Measurements from ENCODE around the gene FAM9C. TPM values are rescaled to one million over a fixed set of nuclear protein-coding genes. Genes with fewer than 3 reads are reported as not detected.

FAM9C gene
- total RNA-seq, 1 donor from 2014 or later, result 0.38 TPM

- DNase-seq (ENCODE audit: missing footprints), result no peak
- ATAC-seq, result no peak
- intact Hi-C loops (cut with DNase I), result no loop called here
Observed at GRCh38 chrX:13014111-13015096, 30.0 kb downstream of the FAM9C start.

GRCh38 chrX:13013363-13014110 lies 30.9 kb downstream of the FAM9C start:
- intact Hi-C loops (cut with DNase I), result no loop called here
- ATAC-seq (peak; percentile 75), DNase-seq (ENCODE audit: missing footprints) (peak; percentile 72)

DNA sequence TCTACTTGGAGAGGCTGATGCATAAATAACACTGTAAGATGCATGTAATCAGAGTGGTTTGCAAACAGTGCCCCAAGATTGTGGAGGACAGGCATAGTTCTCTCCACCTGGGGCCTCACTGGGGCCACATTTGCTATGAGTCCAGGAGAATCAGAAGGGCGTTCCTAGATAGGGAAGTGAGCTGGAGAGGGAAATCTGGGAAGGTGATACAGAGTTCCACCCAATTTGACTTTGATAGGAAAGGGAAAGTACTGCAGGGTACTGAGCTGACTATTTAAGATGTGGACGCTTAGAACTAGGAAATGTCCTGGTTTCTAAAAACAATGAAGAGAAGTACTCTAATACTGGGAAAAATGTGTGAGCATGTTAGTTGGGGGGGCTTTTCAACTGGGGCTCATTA lies 33.9 kb downstream of the FAM9C start:
- ATAC-seq, result no peak
- intact Hi-C loops (cut with DNase I), result no loop called here
- no peak for DNase-seq (ENCODE audit: missing footprints)

DNA sequence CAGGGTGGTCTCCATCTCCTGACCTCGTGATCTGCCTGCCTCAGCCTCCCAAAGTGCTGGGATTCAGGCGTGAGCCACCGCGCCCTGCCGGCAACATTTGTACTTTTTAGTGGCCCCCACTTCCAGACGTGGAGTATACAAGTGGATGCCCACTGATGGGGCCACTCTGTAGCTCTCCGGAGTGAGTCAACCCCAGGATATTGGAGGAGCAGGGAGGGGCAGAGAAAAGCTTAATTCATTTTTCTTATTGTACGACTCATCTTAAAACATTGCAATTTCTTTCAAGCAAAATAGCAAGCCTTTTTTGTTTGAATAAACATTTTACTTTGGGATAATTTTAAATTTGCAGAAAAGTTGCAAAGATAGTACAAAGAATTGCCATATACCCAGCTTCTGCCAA lies 34.6 kb downstream of the FAM9C start:
- DNase-seq (ENCODE audit: missing footprints) (no peak), ATAC-seq (no peak)
- intact Hi-C loops (cut with DNase I), result no loop called here

DNA sequence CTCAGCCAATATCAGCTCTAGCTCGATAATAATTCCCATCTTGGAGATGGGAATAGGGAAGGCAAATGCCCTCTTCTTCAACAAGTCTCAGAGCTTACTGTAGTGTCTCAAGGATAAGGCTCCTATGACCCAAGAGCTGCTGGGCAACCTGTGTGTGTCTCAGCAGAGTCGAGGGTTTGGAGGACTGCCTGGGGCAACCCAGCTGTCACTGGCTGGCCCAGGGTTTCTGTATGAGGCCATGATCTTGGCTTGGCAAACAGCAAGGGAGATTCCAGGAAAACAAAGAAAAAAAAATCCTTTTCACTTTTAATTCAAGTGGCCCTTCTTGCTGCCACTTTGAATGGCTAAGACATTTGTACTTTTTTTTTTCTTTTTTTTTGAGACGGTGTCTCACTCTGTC lies 35.1 kb downstream of the FAM9C start:
- intact Hi-C loops (cut with DNase I), result no loop called here
- DNase-seq (ENCODE audit: missing footprints), result no peak
- ATAC-seq, result no peak

DNA sequence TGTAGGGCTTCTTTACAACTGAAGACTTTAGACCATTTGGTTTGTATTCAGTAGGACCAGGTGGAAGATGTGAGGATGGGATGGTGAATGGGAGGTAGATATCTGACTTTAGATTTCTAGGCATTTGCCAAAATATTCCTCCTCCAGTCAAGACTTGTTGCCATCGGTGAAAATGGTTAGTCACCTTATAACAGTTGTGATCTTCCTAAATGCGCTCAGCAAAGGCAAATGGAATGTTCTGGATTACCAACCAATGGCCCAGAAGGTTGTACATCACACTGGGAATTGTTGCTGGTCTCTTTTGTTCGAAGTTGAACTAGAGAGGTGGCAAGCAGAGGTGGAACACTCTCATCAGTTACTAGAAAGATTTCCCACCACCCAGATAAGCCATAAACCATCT lies 35.6 kb downstream of the FAM9C start:
- intact Hi-C loops (cut with DNase I), result no loop called here
- no peak for ATAC-seq

GRCh38 chrX:13008189-13008533 lies 36.3 kb downstream of the FAM9C start:
- DNase-seq (ENCODE audit: missing footprints), result no peak
- no peak for ATAC-seq

More for the DNA sequence above, 35.6 kb downstream of the FAM9C start:
- no peak for DNase-seq (ENCODE audit: missing footprints)

GRCh38 chrX:13007519-13008188 lies 36.8 kb downstream of the FAM9C start:
- intact Hi-C loops (cut with DNase I), result no loop called here
- ATAC-seq, result no peak
- no peak for DNase-seq (ENCODE audit: missing footprints)

More at GRCh38 chrX:13008189-13008533, 36.3 kb downstream of the FAM9C start:
- intact Hi-C loops (cut with DNase I), result no loop called here

- intact Hi-C loops (cut with DNase I), result no loop called here
- DNase-seq (ENCODE audit: missing footprints), result no peak
- no peak for ATAC-seq
Observed at GRCh38 chrX:13005661-13006473, 38.6 kb downstream of the FAM9C start.

- intact Hi-C loops (cut with DNase I), result no loop called here
- ATAC-seq (no peak), DNase-seq (ENCODE audit: missing footprints) (no peak)
Observed at GRCh38 chrX:13001961-13002671, 42.3 kb downstream of the FAM9C start.

GRCh38 chrX:13001097-13001496 lies 43.3 kb downstream of the FAM9C start:
- intact Hi-C loops (cut with DNase I), result no loop called here
- ATAC-seq, result no peak
- DNase-seq (ENCODE audit: missing footprints), result no peak

DNA sequence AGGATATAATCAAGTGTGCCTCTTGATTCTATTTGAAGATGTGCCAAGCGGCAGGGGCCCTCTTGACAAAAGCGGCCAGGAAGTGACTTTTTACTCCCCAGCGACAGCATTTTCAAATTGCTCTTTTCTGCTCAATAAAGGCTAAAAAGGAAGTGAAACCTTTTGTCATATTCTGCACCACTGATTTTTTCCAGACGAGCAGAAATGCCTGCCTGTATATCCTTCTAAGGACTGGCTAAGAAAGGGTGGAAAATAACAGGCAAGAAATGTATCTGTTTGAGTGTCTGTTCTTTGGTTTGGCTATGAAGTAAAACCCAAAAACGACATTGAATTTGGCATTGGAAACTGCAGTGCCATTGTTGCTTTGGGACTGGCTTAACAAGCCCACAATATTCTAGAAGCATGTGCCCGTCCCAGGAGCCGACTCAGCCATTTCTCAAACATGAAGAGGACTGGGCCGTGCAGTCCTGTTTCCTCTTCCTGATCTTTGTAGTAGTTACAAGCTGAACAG lies 44.1 kb downstream of the FAM9C start:
- intact Hi-C loops (cut with DNase I), result no loop called here
- ATAC-seq, result no peak

DNA sequence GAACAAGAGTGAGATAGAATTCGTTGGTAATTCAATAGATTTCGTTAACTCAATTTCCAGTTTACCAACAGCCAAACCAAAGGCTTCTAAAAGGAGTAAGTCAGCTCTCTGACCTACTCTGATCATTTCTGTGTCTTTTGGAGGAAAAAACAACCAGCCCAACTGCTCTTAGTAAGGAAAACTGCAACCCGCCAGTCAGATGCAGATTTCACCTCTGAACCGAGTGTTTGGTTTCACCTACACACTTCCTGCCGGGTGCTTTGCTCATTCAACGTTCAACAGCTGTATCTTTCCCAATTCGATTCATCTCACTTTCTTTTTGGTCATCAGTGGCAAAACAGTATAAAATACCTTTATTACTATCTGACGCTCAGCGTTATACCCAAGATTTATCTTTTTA lies 45.0 kb downstream of the FAM9C start:
- no peak for ATAC-seq
- DNase-seq (ENCODE audit: missing footprints), result no peak
- intact Hi-C loops (cut with DNase I), result no loop called here

More for the DNA sequence above, 44.1 kb downstream of the FAM9C start:
- no peak for DNase-seq (ENCODE audit: missing footprints)

GRCh38 chrX:12997906-12998687 lies 46.3 kb downstream of the FAM9C start:
- intact Hi-C loops (cut with DNase I), result no loop called here
- DNase-seq (ENCODE audit: missing footprints) (no peak), ATAC-seq (no peak)

GRCh38 chrX:12996934-12997435 lies 47.4 kb downstream of the FAM9C start:
- DNase-seq (ENCODE audit: missing footprints) (no peak), ATAC-seq (no peak)
- intact Hi-C loops (cut with DNase I), result no loop called here

- ATAC-seq, result no peak
- intact Hi-C loops (cut with DNase I), result loop anchor here (5.0 kb wide), 1 partner anchor 33 kb away; no protein-coding TSS in a partner anchor
- DNase-seq (ENCODE audit: missing footprints), result no peak
Observed at GRCh38 chrX:12994321-12994720, 50.1 kb downstream of the FAM9C start.

- intact Hi-C loops (cut with DNase I), result loop anchor here (5.0 kb wide), 1 partner anchor 33 kb away; no protein-coding TSS in a partner anchor
- no peak for DNase-seq (ENCODE audit: missing footprints)
- ATAC-seq, result no peak
Observed at GRCh38 chrX:12993826-12994225, 50.6 kb downstream of the FAM9C start.

Measured in Right ventricle myocardium inferior (tissue), 1 donor.